GM18520 (cell line): Measurements from ENCODE around the gene PTN.
"Not testable (repeated sequence)": the region's sequence is repeated elsewhere in the genome, so short reads cannot be mapped to it uniquely, and the experiment has no call there.

Experiments used
- ATAC-seq: cut with Tn5 transposase; IDR thresholded peaks from one replicate; pipeline ENCODE4 v1.9.1; 2021; ENCODE audit not compliant: unreplicated experiment

The PTN gene

DNA sequence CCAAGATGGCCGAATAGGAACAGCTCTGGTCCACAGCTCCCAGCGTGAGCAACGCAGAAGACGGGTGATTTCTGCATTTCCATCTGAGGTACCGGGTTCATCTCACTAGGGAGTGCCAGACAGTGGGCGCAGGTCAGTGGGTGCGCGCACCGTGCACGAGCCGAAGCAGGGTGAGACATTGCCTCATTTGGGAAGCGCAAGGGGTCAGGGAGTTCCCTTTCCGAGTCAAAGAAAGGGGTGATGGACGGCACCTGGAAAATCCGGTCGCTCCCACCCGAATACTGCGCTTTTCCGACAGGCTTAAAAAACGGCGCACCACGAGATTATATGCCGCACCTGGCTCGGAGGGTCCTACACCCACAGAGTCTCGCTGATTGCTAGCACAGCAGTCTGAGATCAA is 161.9 kb downstream of the PTN start:
- ATAC-seq = not testable (repeated sequence)
